SIG-M5 treated with dmso at 0.1 percent for 504 hours (cell line): ENCODE measurements around the gene IDS.
"Not testable (repeated sequence)": the region's sequence is repeated elsewhere in the genome, so short reads cannot be mapped to it uniquely, and the experiment has no call there.

Source experiments
- DNase-seq: peaks from one replicate; lab custom pipeline; 2025; ENCODE audit not compliant: unreplicated experiment; lab: John Stamatoyannopoulos, UW

IDS gene

GRCh38 chrX:149527705-149528104, 22.6 kb upstream of the IDS start:
- peak; percentile 34 for DNase-seq

GRCh38 chrX:149526318-149527033, 21.4 kb upstream of the IDS start:
- not testable (repeated sequence) for DNase-seq

GRCh38 chrX:149525903-149526302, 20.8 kb upstream of the IDS start:
- not testable (repeated sequence) for DNase-seq

GRCh38 chrX:149525389-149525788, 20.3 kb upstream of the IDS start:
- DNase-seq, result peak; percentile 64

GRCh38 chrX:149522916-149523315, 17.8 kb upstream of the IDS start:
- no peak for DNase-seq

GRCh38 chrX:149521438-149521837, 16.3 kb upstream of the IDS start:
- no peak for DNase-seq

DNA sequence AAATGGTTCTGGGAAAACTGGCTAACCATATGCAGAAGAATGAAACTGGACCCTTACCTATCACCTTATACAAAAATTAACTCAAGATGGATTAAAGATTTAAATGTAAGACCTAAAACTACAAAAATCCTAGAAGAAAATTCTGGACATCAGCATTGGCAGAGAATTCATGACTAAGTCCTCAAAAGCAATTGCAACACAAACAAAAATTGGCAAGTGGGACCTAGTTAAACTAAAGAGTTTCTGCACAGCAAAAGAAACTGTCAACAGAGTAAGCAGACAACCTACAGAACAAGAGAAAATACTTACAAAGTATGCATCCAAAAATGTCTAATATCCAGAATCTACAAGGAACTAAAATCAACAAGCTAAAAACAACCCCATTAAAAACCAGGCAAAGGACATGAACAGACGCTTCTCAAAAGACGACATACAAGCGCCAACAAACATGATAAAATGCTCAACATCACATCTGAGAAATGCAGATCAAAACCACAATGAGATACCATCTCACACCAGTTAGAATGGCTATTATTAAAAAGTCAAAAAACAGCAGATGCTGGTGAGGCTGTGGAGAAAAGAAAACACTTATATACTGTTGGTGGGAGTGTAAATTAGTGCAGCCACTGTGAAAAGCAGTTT, 15.7 kb upstream of the IDS start:
- DNase-seq, result not testable (repeated sequence)

DNA sequence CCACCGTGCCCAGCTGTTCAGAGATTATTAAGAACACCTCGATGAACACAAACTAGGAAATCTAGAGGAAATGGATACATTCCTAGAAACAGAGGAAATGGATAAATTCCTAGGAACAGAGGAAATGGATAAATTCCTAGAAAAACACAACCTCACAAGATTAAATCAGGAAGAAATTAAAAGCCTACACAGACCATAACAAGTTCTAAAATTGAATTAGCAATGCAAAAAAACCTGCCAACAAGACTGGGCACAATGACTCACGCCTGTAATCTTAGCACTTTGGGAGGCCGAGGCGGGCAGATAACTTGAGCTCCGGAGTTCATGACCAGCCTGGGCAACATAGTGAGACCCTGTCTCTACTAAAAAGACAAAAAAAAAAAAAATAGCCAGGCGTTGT, 13.1 kb upstream of the IDS start:
- DNase-seq, result no peak

- DNase-seq, result no peak
Measured at GRCh38 chrX:149517308-149517707, 12.2 kb upstream of the IDS start.

DNA sequence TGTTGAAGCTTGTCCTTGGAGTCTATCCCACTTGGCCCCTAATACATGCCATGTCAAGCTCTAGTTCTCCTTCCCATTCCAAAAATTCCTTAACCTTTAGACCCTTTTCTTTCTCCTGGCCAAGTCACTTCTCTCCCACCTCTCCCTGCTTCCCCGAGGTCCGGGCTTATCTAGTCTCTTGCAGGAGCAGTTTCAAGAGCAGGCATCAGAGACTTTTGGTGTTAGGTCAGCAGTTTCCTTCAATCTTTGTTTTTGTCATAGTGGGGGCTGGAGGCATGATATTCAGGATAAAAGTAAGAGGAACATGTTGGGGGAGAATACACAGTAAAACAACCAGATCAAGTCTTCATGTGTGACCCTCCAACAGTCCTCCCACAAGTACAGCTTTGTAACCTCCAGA, 11.5 kb upstream of the IDS start:
- no peak for DNase-seq

DNA sequence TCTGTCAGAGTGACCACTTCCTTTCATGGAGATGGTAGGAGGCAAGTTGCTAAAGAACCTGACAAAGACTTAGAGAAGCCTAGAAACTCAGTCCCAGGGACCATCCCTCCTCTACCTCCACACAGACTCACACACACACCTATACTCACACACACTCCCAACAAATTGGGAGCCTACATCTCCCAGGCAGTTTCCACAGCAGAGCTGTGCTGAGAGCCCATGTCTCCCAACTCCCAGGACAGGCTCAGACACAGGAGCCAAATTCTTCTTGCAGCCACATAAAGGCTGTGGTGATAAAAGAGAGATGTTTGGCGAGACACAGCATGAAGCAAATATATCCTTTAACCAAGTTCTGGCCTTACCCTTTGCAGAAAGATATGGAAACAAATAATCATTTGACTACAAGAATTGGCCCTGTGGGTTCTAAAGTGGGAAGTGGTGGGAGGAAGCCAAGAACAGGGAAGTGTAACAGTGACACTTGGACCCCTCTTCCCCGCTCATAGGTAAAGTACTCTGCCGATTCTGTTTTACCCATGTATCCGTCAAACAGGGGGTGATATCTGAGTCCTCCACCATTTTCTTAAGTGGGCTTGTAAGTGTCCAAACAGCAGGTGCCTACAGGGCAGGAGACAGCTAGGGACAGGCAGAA, 11.0 kb upstream of the IDS start:
- DNase-seq, result no peak

DNA sequence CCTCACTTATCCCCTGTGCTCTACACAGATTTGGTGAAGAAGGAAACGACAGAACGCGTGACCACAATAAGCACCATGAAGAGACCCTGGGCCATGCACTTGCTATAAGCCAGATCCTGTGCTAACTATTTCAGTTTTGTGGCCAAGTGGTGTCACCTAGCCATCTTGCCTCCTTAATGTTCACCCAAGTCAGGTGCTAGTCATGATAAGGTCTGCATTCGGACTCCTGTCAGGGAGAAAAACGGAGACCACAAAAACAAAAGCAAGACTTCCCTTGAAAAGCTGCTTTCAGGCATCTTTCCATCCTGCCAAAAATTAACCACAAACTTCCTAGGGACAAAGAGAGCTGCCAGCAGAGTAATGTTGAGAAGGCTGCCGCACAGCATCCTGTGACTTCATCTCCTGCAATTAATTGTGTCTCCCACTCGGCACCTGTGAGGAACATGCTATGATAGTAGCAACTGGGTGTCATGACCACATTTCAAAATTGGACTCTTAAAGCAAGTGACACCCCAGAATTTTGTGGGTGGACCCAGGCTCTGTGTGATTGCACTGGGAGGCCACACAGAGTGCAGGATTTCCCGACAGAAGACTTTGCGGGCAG, 8.8 kb upstream of the IDS start:
- DNase-seq, result no peak

DNA sequence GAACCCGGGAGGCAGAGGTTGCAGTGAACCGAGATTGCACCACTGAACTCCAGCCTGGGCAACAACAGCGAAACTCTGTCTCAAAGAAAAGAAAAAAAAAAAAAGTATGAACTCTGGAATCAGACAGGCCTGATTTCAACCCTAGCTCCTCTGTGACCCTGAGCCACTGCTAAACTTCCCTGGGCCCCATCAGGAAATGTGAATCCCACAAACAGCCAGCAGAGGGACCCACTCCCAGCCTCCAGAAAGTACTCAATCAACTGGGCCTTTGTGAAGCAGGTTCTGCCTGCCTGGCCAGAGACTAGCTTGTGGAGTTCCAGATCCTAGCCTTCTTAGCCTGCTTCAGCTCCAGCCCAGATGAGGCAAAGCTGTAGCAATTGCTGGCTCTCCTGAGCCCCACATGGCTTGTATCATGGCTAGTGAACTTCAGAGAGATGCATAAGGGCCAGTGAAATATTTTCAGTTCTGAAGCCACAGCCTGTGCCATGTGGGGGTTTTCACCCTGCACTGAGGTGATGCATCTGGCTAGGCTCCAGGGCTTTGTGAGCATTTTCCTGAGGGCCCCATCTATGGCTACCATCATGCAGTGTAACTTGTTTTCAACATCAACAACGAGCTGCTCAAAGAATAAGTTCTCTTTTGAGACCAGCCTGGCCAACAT, 7.2 kb upstream of the IDS start:
- peak; percentile 68 for DNase-seq

- DNase-seq, result peak; percentile 34
Measured at GRCh38 chrX:149511081-149511480, 6.0 kb upstream of the IDS start.

- peak; percentile 16 for DNase-seq
Measured at GRCh38 chrX:149510386-149510785, 5.3 kb upstream of the IDS start.

DNA sequence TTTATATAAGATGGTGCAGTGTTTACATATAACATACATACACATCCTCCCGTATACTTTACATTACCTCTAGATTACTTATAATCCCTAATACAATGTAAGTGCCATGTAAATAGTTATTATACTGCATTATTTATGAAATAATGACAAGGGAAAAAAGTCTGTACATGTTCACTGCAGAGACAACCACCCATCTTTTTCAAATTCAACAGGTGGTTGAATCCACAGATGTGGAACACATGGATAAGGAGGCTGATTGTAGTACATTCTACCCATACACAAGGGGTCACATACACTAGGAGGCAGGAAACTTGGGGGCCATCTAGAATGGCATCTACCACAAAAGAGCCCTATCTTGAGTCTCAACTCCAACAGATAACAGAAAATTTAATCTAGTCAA, 3.4 kb upstream of the IDS start:
- DNase-seq, result no peak

DNA sequence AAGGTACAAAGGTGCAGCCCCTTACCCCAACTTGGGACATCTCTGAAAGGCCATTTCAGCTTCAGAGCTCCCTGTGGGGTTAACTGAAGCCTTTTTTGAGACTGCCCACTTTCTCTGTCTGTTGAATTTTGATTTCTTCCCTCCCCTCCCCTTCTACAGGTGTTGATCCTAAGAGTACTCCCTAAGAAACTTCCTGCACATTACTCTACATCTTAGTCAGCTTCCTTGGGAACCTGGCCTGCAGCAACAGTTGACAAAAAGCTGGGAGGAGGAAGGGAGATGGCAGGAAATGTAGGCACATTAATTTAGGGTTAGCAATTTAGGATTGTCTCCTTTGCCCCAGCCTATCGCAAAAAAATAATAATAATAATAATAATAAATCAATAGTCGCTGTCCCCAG, 1.2 kb upstream of the IDS start:
- no peak for DNase-seq

- DNase-seq, result no peak
Measured at GRCh38 chrX:149505671-149506070, 565 bp upstream of the IDS start.

GRCh38 chrX:149504226-149504914, 736 bp downstream of the IDS start:
- DNase-seq, result peak; percentile 12

GRCh38 chrX:149503446-149503845, 1.7 kb downstream of the IDS start:
- peak; percentile 64 for DNase-seq

GRCh38 chrX:149502923-149503322, 2.2 kb downstream of the IDS start:
- not testable (repeated sequence) for DNase-seq
